WTC11 (cell line): ENCODE data around the gene GUCY2D. TPM values are rescaled to one million over a fixed set of nuclear protein-coding genes. Genes with fewer than 3 reads are reported as not detected.

Source experiments
- ATAC-seq: fragments of 200-7000 bp; cut with Tn5 transposase; 2 replicates; pipeline ENCODE4 v1.10.0; 2021; ENCODE audit warnings: mild to moderate bottlenecking, moderate library complexity
- CTCF ChIA-PET: fragments of 300-600 bp; sonication (Branson Sonifier 250); formaldehyde crosslinking; loops from one replicate; lab custom pipeline; 2021; ENCODE audit warnings: antibody characterized with exemption; lab: Charles Lee
- POLR2A ChIA-PET: fragments of 350-600 bp; sonication (Branson Sonifier 250); formaldehyde crosslinking; loops from one replicate; lab custom pipeline; 2021; ENCODE audit warnings: antibody characterized with exemption; lab: Charles Lee
- DNase-seq: peaks from one replicate; pipeline ENCODE4 v3.0.0; 2021; ENCODE audit warnings: low spot score
- H3K27ac Mint-ChIP-seq: 2 replicates; pipeline ENCODE4 v1.8.0; 2021; ENCODE audit warnings: mixed read lengths
- H3K27me3 Mint-ChIP-seq: 2 replicates; pipeline ENCODE4 v1.8.0; 2021; ENCODE audit warnings: low read depth, mild to moderate bottlenecking, moderate library complexity, mixed read lengths
- H3K36me3 Mint-ChIP-seq: 2 replicates; pipeline ENCODE4 v1.8.0; 2021; ENCODE audit warnings: mixed read lengths
- H3K4me1 Mint-ChIP-seq: 2 replicates; pipeline ENCODE4 v1.8.0; 2022; ENCODE audit warnings: mixed read lengths
- H3K4me3 Mint-ChIP-seq: 2 replicates; pipeline ENCODE4 v1.8.0; 2021; ENCODE audit warnings: mild to moderate bottlenecking, moderate library complexity, mixed read lengths
- H3K9me3 Mint-ChIP-seq: 2 replicates; pipeline ENCODE4 v1.8.0; 2021; ENCODE audit warnings: mixed read lengths
- AFF4 ChIP-seq: sonication (generic); formaldehyde crosslinking; IDR thresholded peaks from 2 replicates; pipeline ENCODE4 v1.8.1; 2023; ENCODE audit warnings: mild to moderate bottlenecking, missing genetic modification reagents, borderline replicate concordance
- AR ChIP-seq: fragments of 250-450 bp; sonication (Bioruptor Pico); IDR thresholded peaks from 2 replicates; pipeline ENCODE4 v1.9.0; 2021; ENCODE audit warnings: mild to moderate bottlenecking
- ATF2 ChIP-seq: sonication (generic); formaldehyde crosslinking; IDR thresholded peaks from 2 replicates; pipeline ENCODE4 v1.8.1; 2022; ENCODE audit warnings: low read depth, missing genetic modification reagents, borderline replicate concordance
- CREM ChIP-seq: sonication (generic); formaldehyde crosslinking; IDR thresholded peaks from 2 replicates; pipeline ENCODE4 v1.8.1; 2022; ENCODE audit warnings: mild to moderate bottlenecking, missing genetic modification reagents, moderate library complexity
- FOXJ3 ChIP-seq: sonication (generic); formaldehyde crosslinking; IDR thresholded peaks from 2 replicates; pipeline ENCODE4 v1.9.0; 2021; ENCODE audit warnings: missing genetic modification reagents, mild to moderate bottlenecking, borderline replicate concordance
- FOXP4 ChIP-seq: sonication (generic); formaldehyde crosslinking; IDR thresholded peaks from 2 replicates; pipeline ENCODE4 v1.8.0; 2022; ENCODE audit warnings: mild to moderate bottlenecking, missing genetic modification reagents
- GTF2I ChIP-seq: fragments of 250-450 bp; sonication (Bioruptor Pico); conservative IDR thresholded peaks from 2 replicates; pipeline ENCODE4 v1.4.0; 2021; ENCODE audit warnings: mild to moderate bottlenecking
- NFATC4 ChIP-seq: fragments of 250-450 bp; sonication (Bioruptor Pico); IDR thresholded peaks from 2 replicates; pipeline ENCODE4 v1.9.0; 2021; ENCODE audit warnings: mild to moderate bottlenecking
- RORB ChIP-seq: fragments of 250-450 bp; sonication (Bioruptor Pico); IDR thresholded peaks from 2 replicates; pipeline ENCODE4 v1.9.0; 2021; ENCODE audit warnings: mild to moderate bottlenecking
- STAT6 ChIP-seq: sonication (generic); formaldehyde crosslinking; conservative IDR thresholded peaks from 2 replicates; pipeline ENCODE4 v1.8.1; 2023; ENCODE audit warnings: mild to moderate bottlenecking, low read depth, missing genetic modification reagents, moderate library complexity
- ZNF416 ChIP-seq: fragments of 250-450 bp; sonication (Bioruptor Pico); IDR thresholded peaks from 2 replicates; pipeline ENCODE4 v1.9.0; 2021; ENCODE audit warnings: mild to moderate bottlenecking, inconsistent platforms
- total RNA-seq: library from RNA; stranded (reverse); gene quantifications from 3 replicates; pipeline ENCODE4 v1.2.3, GENCODE V29; 2021

Gene GUCY2D
- total RNA-seq, 1 experiment from 2014 or later, result 0.87 TPM

- TF ChIP-seq AR (CRISPR knock-in tag) (no peak), ATF2 (CRISPR knock-in tag) (no peak)
- TF ChIP-seq, all 79 proteins: peak for 0
These were observed 45.8 kb downstream of the GUCY2D start (continued) for GRCh38 chr17:8048236-8048635.

GRCh38 chr17:8048736-8049135 is 46.3 kb downstream of the GUCY2D start:
- H3K4me1 Mint-ChIP-seq, result peaks cover 2% of the 10 kb centered on the region; the same call in 1 of the 2 replicates
- H3K36me3 Mint-ChIP-seq, result no peaks in the 10 kb centered on the region
- peaks cover 6% of the 10 kb centered on the region; the same call in 1 of the 2 replicates for H3K27me3 Mint-ChIP-seq
- H3K4me3 Mint-ChIP-seq, result no peak overlapping the region
- H3K9me3 Mint-ChIP-seq, result no peaks in the 10 kb centered on the region
- TF ChIP-seq FOXP4 (no peak), ZNF416 (CRISPR knock-in tag) (no peak), STAT6 (CRISPR knock-in tag) (no peak), GTF2I (CRISPR knock-in tag) (no peak), ATF2 (CRISPR knock-in tag) (no peak), CREM (CRISPR knock-in tag) (no peak), NFATC4 (CRISPR knock-in tag) (no peak), FOXJ3 (CRISPR knock-in tag) (no peak), RORB (no peak), AFF4 (no peak)
- no peak for ATAC-seq
- ChIA-PET CTCF (interaction anchor here (0.6 kb wide), 1 partner anchor 12 kb away, joined by 3 read pairs; no protein-coding TSS in a partner anchor), POLR2A (interaction anchor here (0.6 kb wide), 1 partner anchor 214 kb away, joined by 4 read pairs; no protein-coding TSS in a partner anchor)
- no peak for DNase-seq
- H3K27ac Mint-ChIP-seq, result no peak overlapping the region
